NCI-H1436 treated with DMSO at 0.1 percent for 48 hours (cell line): ENCODE results near the gene CA9.

Experiments
- DNase-seq: peaks from one replicate; lab custom pipeline; 2025; lab: John Stamatoyannopoulos, UW

CA9 gene

GRCh38 chr9:35675732-35676392, 2.1 kb downstream of the CA9 start:
- DNase-seq: no peak

GRCh38 chr9:35679091-35679490, 5.4 kb downstream of the CA9 start:
- no peak for DNase-seq

GRCh38 chr9:35679766-35680330, 6.1 kb downstream of the CA9 start:
- no peak for DNase-seq

- no peak for DNase-seq
Observed at GRCh38 chr9:35680331-35681105, 6.8 kb downstream of the CA9 start.

- no peak for DNase-seq
Observed at GRCh38 chr9:35681341-35682002, 7.7 kb downstream of the CA9 start.

GRCh38 chr9:35682051-35682450, 8.3 kb downstream of the CA9 start:
- no peak for DNase-seq

- no peak for DNase-seq
Observed at GRCh38 chr9:35682520-35683315, 9.0 kb downstream of the CA9 start.

GRCh38 chr9:35683323-35683722, 9.6 kb downstream of the CA9 start:
- no peak for DNase-seq

GRCh38 chr9:35684921-35685320, 11.2 kb downstream of the CA9 start:
- no peak for DNase-seq

GRCh38 chr9:35685506-35685905, 11.8 kb downstream of the CA9 start:
- DNase-seq: no peak

- DNase-seq: no peak
Observed at GRCh38 chr9:35686222-35687203, 12.8 kb downstream of the CA9 start.

- DNase-seq: no peak
Observed at GRCh38 chr9:35687306-35687705, 13.6 kb downstream of the CA9 start.

- no peak for DNase-seq
Observed at GRCh38 chr9:35687972-35688557, 14.3 kb downstream of the CA9 start.

- DNase-seq: no peak
Observed at GRCh38 chr9:35688558-35689541, 15.1 kb downstream of the CA9 start.

GRCh38 chr9:35689542-35690293, 16.0 kb downstream of the CA9 start, which contains the start of gene TPM2:
Gene TPM2 (minus strand): TSS chr9:35689925. CDS start chr9:35689817, 108 bp downstream.
- no peak for DNase-seq

- DNase-seq: no peak
Observed at GRCh38 chr9:35690294-35690613, 16.5 kb downstream of the CA9 start.

GRCh38 chr9:35690614-35691333, 17.0 kb downstream of the CA9 start:
- DNase-seq: no peak

- no peak for DNase-seq
Observed at GRCh38 chr9:35691334-35691650, 17.6 kb downstream of the CA9 start.
